HG03342 (cell line): ENCODE results near the gene QKI.
"Not testable (repeated sequence)": the region's sequence is repeated elsewhere in the genome, so short reads cannot be mapped to it uniquely, and the experiment has no call there.

Experiments
- ATAC-seq: cut with Tn5 transposase; IDR thresholded peaks from one replicate; pipeline ENCODE4 v1.9.1; 2021; ENCODE audit warnings: mild to moderate bottlenecking, moderate library complexity; ENCODE audit not compliant: unreplicated experiment

The QKI gene

DNA sequence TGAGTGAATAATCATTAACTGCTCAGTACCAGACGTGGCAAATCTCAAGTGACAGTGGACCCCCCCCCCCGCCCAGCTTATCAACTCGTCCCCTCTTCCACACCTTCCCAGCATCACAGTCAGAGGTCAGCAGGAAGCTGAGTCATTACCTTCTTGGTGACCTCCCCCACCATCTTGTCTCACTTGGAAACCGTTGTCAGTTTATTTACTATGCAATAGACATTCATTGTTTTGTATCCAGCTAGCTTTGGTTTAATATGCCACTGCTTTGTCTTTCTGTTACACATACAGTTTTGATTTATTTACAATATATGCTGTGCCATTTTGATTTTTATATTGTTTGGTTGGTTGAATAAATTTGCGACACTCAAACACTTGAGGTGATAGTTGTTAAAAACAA lies 158.1 kb downstream of the QKI start:
- no peak for ATAC-seq

DNA sequence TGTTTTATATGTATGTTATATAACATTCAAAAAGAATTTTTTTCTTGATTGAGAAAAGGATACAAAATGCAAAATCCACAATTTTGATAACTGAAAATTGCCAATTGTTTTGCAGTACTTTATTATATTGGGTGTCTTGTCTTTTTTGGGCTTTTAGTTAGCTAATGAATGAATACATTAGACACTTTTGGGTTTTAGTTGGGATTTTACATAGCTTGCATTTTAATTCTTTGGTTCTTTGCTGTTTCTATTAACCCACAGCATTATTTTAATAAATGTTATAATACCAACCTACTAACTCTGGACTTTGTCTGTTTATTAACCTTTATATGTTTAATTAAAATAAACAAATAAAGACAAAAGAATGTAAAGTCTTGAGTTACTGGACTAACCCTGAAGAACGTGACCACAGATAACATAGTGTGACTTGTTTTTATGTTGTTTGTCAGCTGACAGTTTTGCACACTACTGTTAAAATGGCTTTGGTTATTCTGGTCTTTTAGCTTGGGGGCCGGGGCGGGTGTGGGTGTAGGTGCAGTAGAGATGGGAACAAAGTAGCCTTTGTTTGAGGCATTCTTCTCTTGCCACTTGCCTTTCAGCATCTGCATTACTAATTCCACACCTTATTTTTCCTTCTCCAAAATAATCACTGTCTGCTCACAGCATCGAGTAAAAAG lies 159.1 kb downstream of the QKI start:
- no peak for ATAC-seq

DNA sequence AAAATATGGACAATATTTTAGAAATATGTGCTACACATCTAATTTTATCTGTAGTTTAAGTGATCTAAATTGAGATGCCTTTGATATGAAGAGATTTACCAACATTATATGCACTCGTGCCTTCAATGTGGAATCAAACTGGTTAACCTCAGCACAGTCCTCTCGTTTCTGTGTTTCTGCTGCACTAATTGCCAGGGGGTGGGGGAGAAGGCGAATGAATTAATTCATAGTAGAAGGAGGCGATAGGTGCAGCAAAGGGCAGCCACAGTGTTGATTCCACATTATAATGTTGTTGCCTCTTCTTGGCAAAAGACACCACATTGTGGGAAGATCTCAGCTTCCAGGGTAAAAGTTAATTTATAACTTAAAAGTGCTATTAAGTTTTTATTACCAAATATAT lies 161.6 kb downstream of the QKI start:
- no peak for ATAC-seq

DNA sequence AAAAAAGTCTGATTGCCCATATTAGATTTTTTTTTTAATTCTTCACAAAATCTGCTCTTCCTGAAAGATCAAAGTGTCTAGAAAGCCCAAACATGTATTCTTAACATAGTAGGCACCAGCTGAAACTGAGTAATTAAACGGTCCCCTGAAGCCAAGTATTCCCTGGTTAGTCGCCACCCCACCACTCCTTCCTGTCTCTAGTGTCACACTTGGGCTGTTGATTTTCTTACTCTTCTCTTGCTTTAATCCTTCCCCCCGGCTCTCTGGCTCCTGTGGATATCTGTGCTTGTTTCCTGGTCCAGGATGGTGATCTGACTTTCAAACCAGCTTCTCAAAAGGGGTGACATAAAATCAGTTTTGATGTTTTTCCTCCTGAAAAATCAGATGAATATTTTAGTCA lies 162.9 kb downstream of the QKI start:
- no peak for ATAC-seq

DNA sequence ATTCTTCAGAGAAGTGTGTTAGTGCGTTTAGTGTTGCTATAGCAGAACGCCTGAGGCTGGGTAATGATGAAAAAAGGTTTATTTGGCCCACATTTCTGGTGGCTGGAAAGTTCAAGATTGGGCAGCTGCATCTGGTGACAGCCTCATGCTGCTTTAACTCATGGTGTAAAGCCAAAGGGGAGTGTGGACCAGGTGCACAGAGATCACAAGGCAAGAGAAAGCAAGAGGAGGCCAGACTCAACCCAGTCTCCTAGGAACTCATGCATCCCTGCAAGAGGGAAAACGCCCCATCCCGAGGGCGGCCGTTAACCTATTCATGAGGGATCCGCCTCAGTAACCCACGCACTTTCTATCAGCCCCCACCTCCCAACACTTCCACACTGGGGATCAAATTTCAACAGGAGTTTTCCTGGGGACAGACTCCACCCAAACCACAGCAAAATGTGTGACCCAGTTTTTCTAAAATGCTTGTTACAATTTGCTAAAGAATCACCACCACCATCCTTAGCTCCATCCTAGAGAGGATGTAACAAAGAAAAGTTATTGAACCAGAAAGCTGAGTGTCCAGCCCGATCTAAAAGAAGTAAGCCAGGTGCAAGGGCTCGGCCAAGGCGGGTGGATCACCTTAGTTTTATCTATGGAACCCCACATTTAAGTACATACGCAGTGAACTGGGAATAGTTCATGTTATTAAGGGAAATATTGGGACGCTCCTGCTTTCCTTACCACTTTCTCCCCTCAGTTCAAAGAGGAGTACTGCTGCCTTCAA lies 164.8 kb downstream of the QKI start:
- no peak for ATAC-seq

DNA sequence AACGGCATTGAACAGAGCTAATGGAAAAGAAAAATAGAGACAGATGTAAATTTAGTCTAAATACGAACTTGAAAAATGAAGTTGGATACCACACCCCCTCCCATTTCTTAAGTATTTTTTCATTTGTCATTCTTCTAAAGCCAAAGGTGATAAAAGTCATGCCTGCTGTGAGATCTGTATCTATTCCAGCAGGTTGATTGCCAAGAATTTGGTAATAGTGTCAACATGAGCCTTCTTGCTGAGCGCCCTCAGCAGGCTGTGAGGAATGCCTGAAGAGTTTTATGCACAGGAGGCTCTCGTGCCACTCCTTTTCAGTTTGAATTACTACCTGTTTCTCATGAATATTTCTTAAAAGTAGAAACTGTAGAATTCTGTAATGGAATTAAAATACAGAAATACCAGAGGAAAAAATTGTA lies 165.4 kb downstream of the QKI start:
- no peak for ATAC-seq

DNA sequence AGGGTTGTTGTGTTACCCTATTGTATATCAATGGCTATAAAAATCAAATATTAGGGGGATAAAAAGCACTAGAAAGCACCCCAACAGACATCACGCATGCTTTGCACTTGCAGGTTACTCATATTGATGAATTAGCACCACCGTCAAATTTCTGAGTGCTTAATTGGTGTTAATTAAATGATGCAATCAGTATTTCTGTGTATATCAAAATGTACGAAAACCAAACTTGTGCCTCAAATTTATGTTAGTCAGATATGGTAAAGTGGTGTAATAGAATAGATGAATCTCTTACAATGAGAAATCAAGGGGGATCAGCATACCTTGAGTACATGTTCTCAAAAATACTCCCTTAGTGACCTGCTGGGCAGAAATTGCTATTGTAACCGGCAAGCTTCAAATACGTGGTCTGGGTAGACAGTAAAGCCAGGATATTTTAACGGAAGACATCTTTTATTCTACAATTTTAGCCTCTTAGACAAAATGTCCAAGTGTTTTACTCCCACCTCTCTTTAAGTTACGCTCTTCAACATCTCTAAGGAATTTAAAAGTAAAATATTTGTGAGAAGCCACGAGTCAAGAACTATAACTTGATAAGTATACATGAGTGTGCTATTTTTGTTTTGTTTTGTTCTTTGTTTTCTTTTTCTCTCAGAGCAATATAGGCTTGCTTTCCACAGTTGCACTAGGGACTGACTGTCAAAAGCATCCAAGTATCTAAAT lies 166.0 kb downstream of the QKI start:
- ATAC-seq, result no peak

DNA sequence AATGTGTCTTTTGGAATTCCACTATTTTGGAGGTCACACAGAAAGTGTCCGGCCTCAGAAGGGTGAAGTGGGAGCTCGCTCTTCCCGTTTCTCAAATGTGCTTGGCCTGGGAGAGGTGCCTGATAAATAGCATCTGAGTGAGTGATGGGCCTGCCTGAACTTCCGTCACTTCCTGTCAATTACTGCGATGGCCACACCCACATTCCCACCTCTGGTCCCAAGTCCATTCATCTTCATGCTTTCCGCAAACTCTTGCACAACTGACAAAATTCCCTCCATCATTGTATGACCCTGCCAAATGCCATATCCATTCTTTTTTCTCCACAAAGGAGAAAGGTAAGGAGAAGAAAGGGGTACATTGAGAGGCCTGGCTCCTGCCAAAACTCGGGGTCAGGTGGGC lies 169.0 kb downstream of the QKI start:
- ATAC-seq, result no peak

DNA sequence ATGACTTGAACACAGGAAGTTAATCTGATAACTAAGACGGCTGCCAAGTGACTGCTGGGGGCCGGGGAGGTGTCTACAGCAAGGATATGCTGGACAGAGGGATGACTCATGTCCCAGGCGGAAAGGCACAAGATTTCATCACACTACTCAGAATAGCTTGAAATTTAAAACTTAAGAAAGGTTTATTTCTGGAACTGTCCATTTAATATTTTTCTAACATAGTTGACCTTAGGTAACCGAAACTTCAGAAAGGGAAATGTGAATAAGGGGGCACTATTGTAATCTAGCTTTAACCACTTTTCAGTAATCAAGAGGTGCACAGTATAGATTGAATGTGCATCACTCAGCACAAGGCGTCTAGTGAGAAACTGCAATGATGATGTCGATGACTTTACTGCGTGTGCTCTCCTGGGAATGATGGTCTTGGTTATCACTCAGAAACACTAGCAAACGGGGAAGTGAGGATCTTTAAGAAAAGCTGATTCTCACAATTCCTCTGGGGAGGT lies 171.5 kb downstream of the QKI start:
- ATAC-seq, result no peak

DNA sequence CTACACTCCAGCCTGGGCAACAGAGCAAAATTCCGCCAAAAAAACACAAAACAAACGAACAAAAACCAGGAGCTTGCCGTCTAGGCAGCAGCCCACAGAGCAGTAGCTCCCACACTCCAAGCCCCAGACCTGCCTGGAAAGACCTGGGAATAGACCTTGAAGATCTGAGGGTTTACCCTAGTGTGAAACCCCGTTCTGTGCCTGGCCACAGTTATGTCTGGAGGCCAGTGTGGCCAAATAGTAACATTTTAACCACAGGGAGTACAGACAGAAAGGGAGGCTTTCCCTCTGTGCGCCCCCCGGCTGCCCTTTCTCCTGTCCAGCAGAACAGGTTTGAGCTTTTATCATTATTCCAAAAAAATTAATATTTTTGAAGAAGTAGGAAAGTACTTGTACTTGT lies 172.4 kb downstream of the QKI start:
- ATAC-seq, result no peak

DNA sequence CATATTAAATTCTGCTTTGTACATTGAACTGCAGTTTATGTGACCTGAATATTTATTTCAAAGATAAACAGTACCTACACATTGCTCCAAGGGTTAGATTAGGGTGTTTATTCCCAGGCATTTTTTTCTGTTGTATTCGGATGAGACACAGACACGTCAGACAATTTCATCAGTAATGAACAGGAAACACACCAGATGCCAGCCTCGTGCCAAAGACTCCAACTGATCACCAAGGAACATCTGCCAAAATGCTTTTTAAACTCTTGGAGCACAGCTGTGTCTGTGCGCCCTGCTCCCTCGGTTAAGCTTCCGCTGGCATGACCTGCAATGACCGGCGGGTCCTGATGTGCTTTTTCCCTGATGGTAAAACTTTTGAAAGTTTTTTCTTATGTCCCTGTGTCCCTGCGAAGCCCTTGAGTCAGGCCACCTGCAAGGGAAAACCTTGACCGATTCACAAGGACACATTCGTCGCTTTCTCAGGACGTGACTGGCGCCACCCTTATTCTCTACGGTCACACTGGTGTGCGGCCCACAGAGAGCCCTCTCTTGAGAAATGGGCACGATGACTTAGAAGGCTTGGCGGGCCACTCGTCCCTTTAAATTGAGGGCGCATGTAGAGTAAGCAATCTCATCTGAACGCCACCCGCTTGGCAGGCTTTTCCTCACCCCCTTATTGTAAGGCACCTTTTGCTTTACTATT lies 173.9 kb downstream of the QKI start:
- ATAC-seq, result no peak

DNA sequence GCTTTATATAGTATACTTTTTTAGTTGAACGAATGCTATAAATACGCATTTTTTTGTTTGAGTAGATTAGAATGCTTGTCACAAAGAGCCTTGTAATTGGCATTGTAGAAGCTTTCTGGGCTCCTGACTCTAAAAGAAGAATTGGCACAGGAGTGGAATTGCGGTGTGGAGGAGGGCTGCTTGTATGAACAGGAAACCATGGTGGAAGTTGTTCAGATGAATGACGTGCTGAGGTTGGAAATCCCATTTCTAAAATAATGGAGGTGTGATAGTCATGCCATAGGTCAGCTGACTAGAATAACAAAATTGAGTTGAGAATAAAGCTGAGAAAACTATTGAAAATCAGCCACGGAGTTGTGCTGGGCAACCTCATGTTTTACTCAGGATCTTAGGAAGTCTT lies 174.9 kb downstream of the QKI start:
- no peak for ATAC-seq

DNA sequence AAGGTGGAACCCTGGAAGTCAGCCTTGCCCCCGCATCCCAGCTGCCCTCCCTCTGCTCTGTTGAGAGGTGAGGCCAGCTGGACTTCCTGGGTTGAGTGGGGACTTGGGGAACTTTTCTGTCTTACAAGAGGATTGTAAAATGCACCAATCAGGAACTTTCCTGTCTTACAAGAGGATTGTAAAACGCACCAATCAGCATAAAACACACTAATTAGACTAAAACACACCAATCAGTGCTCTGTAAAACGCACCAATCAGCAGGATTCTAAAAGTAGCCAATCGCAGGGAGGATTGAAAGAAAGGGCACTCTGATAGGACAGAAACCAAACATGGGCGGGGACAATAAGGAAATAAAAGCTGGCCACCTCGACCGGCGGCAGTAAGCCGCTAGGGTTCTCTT lies 175.6 kb downstream of the QKI start:
- not testable (repeated sequence) for ATAC-seq

DNA sequence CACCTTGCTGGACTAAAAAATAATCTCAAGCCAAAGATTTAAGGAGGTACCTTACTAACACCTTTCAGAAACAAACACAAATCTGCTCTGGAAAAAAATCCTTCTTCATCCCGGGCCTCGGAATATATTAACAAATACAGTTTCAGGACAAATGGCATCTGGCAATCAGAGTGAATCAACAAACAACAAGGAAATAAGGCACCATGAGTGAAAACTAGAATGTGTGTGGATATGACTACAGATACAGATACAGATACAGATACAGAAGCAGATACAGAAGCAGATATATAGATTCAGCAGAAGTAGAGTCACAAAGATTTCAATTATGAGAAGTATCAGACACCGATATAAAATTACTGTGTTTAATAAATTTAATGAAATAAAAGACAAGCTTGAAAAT lies 178.4 kb downstream of the QKI start:
- ATAC-seq, result no peak

DNA sequence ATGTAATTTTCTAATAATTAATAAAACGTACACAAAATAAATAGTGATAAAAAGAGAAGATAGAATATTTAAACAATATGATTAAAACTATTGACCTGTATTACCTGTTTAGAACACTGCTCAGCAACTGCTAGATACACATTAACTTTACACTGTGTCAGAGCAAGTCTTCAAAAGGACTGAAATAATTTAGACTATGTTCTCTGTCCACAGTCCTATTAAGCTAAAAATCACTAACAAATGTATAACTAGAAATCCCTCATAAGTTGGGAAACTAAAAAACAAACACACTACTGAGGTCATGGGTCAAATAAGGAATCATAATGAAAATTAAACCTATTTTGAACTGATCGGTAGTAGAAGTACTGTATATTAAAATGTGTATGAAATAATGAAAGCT lies 181.7 kb downstream of the QKI start:
- ATAC-seq, result no peak

DNA sequence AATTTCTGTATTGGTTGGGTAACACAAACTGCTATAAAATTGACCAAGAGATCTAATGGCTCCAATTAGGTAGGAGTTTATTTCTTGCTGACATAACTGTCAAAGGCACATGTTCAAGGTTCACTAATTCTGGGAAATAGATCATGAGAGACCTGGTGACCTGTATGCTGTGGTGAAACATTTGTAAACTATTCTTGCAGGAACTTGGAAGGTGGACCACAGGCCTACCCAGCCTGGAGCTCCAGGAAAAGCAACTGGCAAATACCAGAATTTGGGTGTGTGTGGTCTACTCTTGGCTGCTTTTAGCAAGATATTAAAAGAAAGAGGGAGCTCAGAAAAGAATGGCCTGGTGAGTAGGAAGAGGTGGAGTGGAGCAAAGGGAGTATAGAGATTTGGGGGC lies 184.6 kb downstream of the QKI start:
- no peak for ATAC-seq

DNA sequence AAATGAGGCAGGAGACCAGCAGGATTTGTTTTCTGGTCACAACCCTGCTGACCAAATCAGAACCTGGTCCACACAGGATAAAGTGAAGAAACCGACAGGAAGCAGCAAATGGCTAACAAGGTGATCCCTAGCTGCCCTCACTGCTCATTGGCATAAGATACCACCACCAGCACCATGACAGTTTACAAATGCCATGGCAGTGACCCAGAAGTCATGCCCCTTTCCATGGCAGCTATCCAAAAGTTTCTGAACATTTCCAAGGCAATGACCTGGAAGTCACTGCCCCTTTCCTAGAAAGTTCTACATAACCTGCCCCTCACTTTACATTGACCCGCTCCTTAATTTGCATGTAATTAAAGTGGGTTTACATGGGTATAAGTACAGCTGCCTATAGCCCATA lies 185.2 kb downstream of the QKI start:
- no peak for ATAC-seq

DNA sequence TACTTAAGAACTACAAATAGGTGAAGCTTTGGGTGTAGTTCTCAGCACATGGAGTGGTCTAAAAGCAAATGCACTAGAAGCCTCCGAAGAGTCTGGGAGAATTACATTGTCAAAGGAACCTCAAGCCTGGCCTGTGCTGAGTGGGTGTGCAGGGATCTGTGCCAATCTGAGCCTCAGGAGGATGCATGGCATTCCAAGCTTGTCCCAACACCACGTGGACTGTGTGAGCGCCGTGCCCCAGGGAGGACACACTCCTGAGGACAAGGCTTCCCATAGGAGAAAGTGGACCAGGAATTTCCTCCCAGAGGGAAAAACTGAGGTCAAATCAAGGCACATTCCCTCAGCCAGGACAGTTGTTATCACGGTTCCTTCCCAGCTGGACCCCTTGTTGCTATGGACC lies 185.8 kb downstream of the QKI start:
- no peak for ATAC-seq

DNA sequence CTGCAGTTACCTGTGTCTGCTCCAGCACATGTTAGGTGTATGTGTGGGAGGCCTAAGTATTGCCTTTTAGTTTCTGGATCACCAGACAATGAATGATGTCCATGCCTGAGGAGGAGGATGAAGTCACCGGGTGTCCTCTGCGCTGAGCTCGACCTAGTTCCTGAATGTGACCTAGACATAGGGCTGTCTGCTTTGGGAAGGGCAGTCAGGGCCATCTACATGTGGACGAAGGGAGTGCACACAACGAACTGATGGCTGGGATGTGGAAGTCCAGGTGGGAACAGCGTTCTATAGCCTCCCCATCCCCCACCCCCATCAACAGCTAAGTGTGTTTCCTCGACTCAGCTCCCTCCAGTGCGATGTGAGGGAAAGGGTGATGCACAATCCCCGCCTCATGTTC lies 186.3 kb downstream of the QKI start:
- no peak for ATAC-seq

DNA sequence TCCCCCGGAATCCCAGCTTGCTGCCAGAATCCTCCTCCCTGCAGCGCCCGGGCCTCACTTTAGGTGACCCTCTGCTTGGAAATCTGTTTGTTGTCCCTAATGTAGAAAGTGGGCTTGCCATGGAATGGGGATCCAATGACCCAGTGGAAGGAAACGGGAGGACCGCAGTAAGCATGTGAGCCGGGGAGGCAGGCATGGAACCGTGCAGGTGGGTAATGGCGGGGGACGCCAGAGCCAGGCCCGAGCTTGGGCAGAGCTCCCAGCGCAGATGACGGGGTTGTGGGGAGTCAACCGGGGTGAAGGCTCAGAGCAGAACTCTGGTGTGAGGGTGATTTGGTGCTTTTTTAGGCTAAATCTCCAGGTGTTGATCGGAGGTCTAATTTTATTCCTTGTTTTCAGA lies 188.3 kb downstream of the QKI start:
- no peak for ATAC-seq

DNA sequence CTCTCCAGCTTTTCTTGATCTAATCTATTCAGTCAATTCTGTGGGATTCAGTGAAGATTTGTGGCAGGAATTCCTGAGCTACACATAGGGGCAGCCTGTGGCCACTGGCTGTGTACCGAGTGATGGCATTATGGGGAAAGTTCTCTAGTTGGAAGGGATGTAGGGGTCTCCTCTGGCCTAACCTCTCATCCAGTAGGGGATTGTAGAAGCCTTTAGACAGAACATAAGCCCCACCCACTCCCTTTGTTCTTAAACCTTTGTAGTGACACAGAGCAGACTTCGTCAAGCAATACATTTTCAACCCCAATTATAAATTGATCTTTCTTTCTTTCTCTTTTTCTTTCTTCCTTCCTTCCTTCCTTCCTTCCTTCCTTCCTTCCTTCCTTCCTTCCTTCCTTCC lies 188.9 kb downstream of the QKI start:
- no peak for ATAC-seq
